Heart left ventricle (tissue), 13 donors: ENCODE data around the gene RNH1.

Experiments used
- POLR2A ChIP-seq, 2 donors: fragments of 450-650 bp; IDR thresholded peaks; one replicate each; pipeline ENCODE4 v1.6.1; 2017; ENCODE audit warnings: antibody characterized with exemption in 2 of 2, mild to moderate bottlenecking in 2 of 2, moderate library complexity in 2 of 2
- TF ChIP-seq, protein P1 (sequence below), 12 donors: fragments of 200-600 bp; sonication (generic) in 4 of 12; IDR thresholded peaks; one replicate each; pipeline versions ENCODE4 v1.5.0 to v1.8.0; 2018 to 2022; ENCODE audit warnings: antibody characterized with exemption in 12 of 12, mild to moderate bottlenecking in 5 of 12
- donor health status: ischemic (EF 13 %, LVEDD 7.1; RV severe dilation, severe dysfunction).
- donor health status: DM: no; HTN: yes; CAD: no.
- donor health status: DM: no; HTN: no; CAD: no.
- donor health status: ischemic (EF 25% LVEDD 6.9; RV normal size, moderate dysfunction).
- donor health status: ischemic (EF 25% LVEDD 5.7; RV mildly dilated, moderate dysfunction).
- donor health status: ischemic (EF 35%, LVEDD 5.7; RV mildly dilated, moderate dysfunction).
- donor health status: nonischemic (EF 11% LVEDD 7.7; RV severe dilation, severe dysfunction).
- donor health status: DM: yes; HTN: yes; CAD: no.
- donor health status: PGD.
- donor health status: ischemic (EF 29% LVEDD 5.4; RV normal size, mild dysfunction).
- donor health status: nonischemic (EF 23%, LVEDD 6.1; RV moderate dilation, normal function).

- TF ChIP-seq, protein P1, sequence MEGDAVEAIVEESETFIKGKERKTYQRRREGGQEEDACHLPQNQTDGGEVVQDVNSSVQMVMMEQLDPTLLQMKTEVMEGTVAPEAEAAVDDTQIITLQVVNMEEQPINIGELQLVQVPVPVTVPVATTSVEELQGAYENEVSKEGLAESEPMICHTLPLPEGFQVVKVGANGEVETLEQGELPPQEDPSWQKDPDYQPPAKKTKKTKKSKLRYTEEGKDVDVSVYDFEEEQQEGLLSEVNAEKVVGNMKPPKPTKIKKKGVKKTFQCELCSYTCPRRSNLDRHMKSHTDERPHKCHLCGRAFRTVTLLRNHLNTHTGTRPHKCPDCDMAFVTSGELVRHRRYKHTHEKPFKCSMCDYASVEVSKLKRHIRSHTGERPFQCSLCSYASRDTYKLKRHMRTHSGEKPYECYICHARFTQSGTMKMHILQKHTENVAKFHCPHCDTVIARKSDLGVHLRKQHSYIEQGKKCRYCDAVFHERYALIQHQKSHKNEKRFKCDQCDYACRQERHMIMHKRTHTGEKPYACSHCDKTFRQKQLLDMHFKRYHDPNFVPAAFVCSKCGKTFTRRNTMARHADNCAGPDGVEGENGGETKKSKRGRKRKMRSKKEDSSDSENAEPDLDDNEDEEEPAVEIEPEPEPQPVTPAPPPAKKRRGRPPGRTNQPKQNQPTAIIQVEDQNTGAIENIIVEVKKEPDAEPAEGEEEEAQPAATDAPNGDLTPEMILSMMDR (IDR thresholded peaks at IDR 0.05) = no peak
- TF ChIP-seq POLR2A (IDR thresholded peaks at IDR 0.05) = no peak
Measured at GRCh38 chr11:497565-498296, 9.3 kb downstream of the RNH1 start.
